AG04449 (cell line): ENCODE results near the gene SLC4A1.

ENCODE experiments used
- CTCF ChIA-PET: fragments of 350-600 bp; formaldehyde crosslinking; extraction: SDS; loops from one replicate; lab custom pipeline; 2021; ENCODE audit warnings: antibody characterized with exemption; lab: Yijun Ruan, JAX
- POLR2A ChIA-PET: fragments of 400-600, 350-600 bp; formaldehyde crosslinking; extraction: SDS; loops from one replicate; lab custom pipeline; 2020; ENCODE audit warnings: antibody characterized with exemption, inconsistent platforms; lab: Yijun Ruan, JAX
- DNase-seq: peaks from one replicate; pipeline ENCODE4 v3.0.0-alpha.2; 2010; ENCODE audit warnings: low read depth, low spot score
- H3K4me3 ChIP-seq: 2 replicates; pipeline ENCODE4 v1.5.1; 2011; ENCODE audit warnings: low read depth, mild to moderate bottlenecking, control low read depth, low read length
- TF ChIP-seq, protein P1 (sequence below): IDR thresholded peaks from one replicate; pipeline ENCODE4 v1.5.1; 2011; ENCODE audit warnings: mild to moderate bottlenecking, moderate library complexity, low read length, control low read depth, inconsistent platforms; ENCODE audit not compliant: insufficient read depth; ENCODE audit errors: missing control alignments

Gene SLC4A1

DNA sequence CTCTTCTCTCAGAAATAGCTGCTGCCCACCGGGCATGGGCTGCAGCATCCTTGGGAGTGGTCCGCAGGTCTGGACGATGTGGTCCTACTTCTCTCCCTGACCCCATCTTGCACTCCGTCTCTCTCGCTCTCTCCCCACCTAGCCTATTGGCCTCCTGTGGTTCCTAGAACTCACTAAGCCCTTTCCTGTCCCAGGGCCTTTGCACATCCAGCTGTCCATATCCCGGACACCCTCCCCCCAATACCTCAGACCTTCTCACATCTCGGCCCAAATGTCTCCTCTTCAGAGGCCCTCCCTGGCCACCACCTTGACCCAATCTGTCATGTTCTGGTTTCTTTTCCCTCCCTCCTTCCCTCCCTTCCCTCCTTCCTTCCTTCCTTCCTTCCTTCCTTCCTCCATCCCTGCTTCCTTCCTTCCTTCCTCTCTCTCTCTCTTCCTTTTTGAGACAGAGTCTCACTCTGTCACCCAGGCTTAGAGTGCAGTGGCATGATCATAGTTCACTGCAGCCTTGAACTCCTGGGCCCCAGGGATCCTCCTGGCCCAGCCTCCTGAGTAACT, 4.5 kb downstream of the SLC4A1 start:
- TF ChIP-seq, protein P1, sequence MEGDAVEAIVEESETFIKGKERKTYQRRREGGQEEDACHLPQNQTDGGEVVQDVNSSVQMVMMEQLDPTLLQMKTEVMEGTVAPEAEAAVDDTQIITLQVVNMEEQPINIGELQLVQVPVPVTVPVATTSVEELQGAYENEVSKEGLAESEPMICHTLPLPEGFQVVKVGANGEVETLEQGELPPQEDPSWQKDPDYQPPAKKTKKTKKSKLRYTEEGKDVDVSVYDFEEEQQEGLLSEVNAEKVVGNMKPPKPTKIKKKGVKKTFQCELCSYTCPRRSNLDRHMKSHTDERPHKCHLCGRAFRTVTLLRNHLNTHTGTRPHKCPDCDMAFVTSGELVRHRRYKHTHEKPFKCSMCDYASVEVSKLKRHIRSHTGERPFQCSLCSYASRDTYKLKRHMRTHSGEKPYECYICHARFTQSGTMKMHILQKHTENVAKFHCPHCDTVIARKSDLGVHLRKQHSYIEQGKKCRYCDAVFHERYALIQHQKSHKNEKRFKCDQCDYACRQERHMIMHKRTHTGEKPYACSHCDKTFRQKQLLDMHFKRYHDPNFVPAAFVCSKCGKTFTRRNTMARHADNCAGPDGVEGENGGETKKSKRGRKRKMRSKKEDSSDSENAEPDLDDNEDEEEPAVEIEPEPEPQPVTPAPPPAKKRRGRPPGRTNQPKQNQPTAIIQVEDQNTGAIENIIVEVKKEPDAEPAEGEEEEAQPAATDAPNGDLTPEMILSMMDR, result no peak
- no peak overlapping the region for H3K4me3 ChIP-seq
- ChIA-PET CTCF (no interaction called here), POLR2A (no interaction called here)
- DNase-seq, result no peak

GRCh38 chr17:44262654-44263225, 5.2 kb downstream of the SLC4A1 start:
- DNase-seq, result no peak
- POLR2A ChIA-PET, result no interaction called here
- TF ChIP-seq, protein P1, result no peak
- CTCF ChIA-PET, result no interaction called here
- no peak overlapping the region for H3K4me3 ChIP-seq

- H3K4me3 ChIP-seq, result no peak overlapping the region
- ChIA-PET CTCF (interaction anchor here (0.5 to 1.2 kb wide), 3 partner anchors 8 to 65 kb away, joined by 3 read pairs; no protein-coding TSS in a partner anchor), POLR2A (no interaction called here)
- DNase-seq, result no peak
- TF ChIP-seq, protein P1, result no peak
Observed at GRCh38 chr17:44260296-44260695, 7.6 kb downstream of the SLC4A1 start.

DNA sequence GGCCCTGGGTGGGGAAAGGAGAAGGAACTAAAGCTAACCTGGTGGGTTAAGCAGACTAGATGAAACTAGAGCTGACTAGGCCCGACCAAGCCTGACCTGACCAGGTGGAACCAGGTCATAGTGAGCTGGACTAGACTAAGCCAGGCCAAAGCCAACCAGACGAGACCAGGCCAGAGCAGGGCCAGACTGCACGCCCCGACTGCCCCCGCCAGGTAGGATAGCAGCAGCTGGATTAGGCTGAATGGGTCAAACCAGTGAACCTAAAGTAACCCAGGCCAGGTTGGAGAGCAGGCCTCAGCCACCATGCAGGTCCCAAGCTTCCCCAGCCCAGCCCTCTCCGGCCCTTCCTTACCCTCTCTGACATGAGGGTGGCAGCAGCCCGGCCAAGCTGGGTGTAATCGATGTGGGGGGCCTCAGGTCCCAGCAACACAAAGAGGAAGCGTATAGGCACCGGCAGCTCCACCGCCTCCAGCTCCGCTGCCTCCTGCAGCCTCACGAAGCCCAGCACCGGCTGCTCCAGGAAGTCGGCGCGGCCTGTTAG, 9.1 kb downstream of the SLC4A1 start:
- TF ChIP-seq, protein P1, result no peak
- ChIA-PET POLR2A (no interaction called here), CTCF (no interaction called here)
- DNase-seq, result no peak
- H3K4me3 ChIP-seq, result no peak overlapping the region

- CTCF ChIA-PET, result no interaction called here
- TF ChIP-seq, protein P1, result no peak
- no peak for DNase-seq
- no peak overlapping the region for H3K4me3 ChIP-seq
- POLR2A ChIA-PET, result no interaction called here
Observed at GRCh38 chr17:44257815-44258760, 9.8 kb downstream of the SLC4A1 start.

- POLR2A ChIA-PET, result no interaction called here
- TF ChIP-seq, protein P1, result no peak
- DNase-seq, result no peak
- no peak overlapping the region for H3K4me3 ChIP-seq
- CTCF ChIA-PET, result no interaction called here
Observed at GRCh38 chr17:44256671-44257070, 11.3 kb downstream of the SLC4A1 start.
